Loucy (cell line): Measurements from ENCODE around the gene FAM72A.
"Not testable (repeated sequence)": the region's sequence is repeated elsewhere in the genome, so short reads cannot be mapped to it uniquely, and the experiment has no call there.

Experiments used
- H2AFZ ChIP-seq: fragments of 200-600 bp; sonication (generic); 2 replicates; pipeline ENCODE4 v1.6.0; 2016; ENCODE audit warnings: antibody characterized with exemption, mild to moderate bottlenecking, low read length, moderate library complexity
- H3F3A ChIP-seq: fragments of 200-600 bp; 2 replicates; pipeline ENCODE4 v1.6.0; 2016; ENCODE audit warnings: antibody characterized with exemption, low read depth, mild to moderate bottlenecking
- H3K27me3 ChIP-seq: fragments of 200-600 bp; sonication (generic); 2 replicates; pipeline ENCODE4 v1.6.1; 2014; ENCODE audit warnings: low read length, mild to moderate bottlenecking; ENCODE audit not compliant: insufficient read depth, poor library complexity, severe bottlenecking
- H3K36me3 ChIP-seq: fragments of 200-600 bp; sonication (generic); 2 replicates; pipeline ENCODE4 v1.6.1; 2016; ENCODE audit warnings: low read length; ENCODE audit not compliant: insufficient read depth
- H3K4me1 ChIP-seq: fragments of 200-600 bp; sonication (generic); 2 replicates; pipeline ENCODE4 v1.5.1; 2014; ENCODE audit warnings: low read length, mild to moderate bottlenecking; ENCODE audit not compliant: insufficient read depth, poor library complexity, severe bottlenecking
- H3K4me2 ChIP-seq: fragments of 200-600 bp; sonication (generic); 2 replicates; pipeline ENCODE4 v1.6.0; 2014; ENCODE audit warnings: antibody characterized with exemption, low read length, low read depth, mild to moderate bottlenecking; ENCODE audit not compliant: poor library complexity, severe bottlenecking
- H3K4me3 ChIP-seq: fragments of 200-600 bp; sonication (generic); 2 replicates; pipeline ENCODE4 v1.5.1; 2014; ENCODE audit warnings: low read length, mild to moderate bottlenecking, mixed read lengths; ENCODE audit not compliant: poor library complexity, severe bottlenecking
- H3K79me2 ChIP-seq: fragments of 200-600 bp; sonication (generic); 2 replicates; pipeline ENCODE4 v1.6.1; 2014; ENCODE audit warnings: low read length; ENCODE audit not compliant: insufficient read depth
- H3K9ac ChIP-seq: fragments of 200-600 bp; sonication (generic); 2 replicates; pipeline ENCODE4 v1.6.0; 2014; ENCODE audit warnings: mild to moderate bottlenecking, low read depth, low read length, moderate library complexity; ENCODE audit not compliant: poor library complexity, severe bottlenecking
- H3K9me2 ChIP-seq: fragments of 200-600 bp; sonication (generic); replicated peaks from 2 replicates; pipeline ENCODE4 v1.6.1; 2016; ENCODE audit warnings: low read depth, low read length, mixed read lengths
- H3K9me3 ChIP-seq: fragments of 200-600 bp; sonication (generic); 2 replicates; pipeline ENCODE4 v1.6.1; 2014; ENCODE audit warnings: mild to moderate bottlenecking, antibody characterized with exemption, low read length, low read depth; ENCODE audit not compliant: insufficient read depth
- H4K20me1 ChIP-seq: fragments of 200-600 bp; sonication (generic); 2 replicates; pipeline ENCODE4 v1.6.0; 2014; ENCODE audit warnings: antibody characterized with exemption, low read length, mild to moderate bottlenecking; ENCODE audit not compliant: insufficient read depth, poor library complexity, severe bottlenecking

The FAM72A gene

GRCh38 chr1:206202789-206203363 is at the start of gene FAM72A:
FAM72A (minus strand) TSS chr1:206202839; CDS start chr1:206202025, 814 bp downstream.
- H3K9me2 ChIP-seq, H3K79me2 ChIP-seq, H3K27me3 ChIP-seq, H3K9me3 ChIP-seq, H2AFZ ChIP-seq, H3F3A ChIP-seq, H3K4me2 ChIP-seq, H3K4me1 ChIP-seq, H4K20me1 ChIP-seq, H3K36me3 ChIP-seq: not testable (repeated sequence)
- peak within 1 kb of the TSS; percentile 27 for H3K9ac ChIP-seq
- H3K4me3 ChIP-seq: peak within 1 kb of the TSS; percentile 70

- not testable (repeated sequence) for H3K9me2 ChIP-seq, H2AFZ ChIP-seq, H3K4me2 ChIP-seq, H3K27me3 ChIP-seq, H3K9ac ChIP-seq, H4K20me1 ChIP-seq, H3K36me3 ChIP-seq, H3K79me2 ChIP-seq, H3K4me1 ChIP-seq, H3K4me3 ChIP-seq, H3K9me3 ChIP-seq, H3F3A ChIP-seq
Measured at GRCh38 chr1:206250953-206251681, 48.5 kb upstream of the FAM72A start.

GRCh38 chr1:206246129-206246886 is 43.7 kb upstream of the FAM72A start:
- not testable (repeated sequence) for H3K4me2 ChIP-seq, H3K9me2 ChIP-seq, H3K36me3 ChIP-seq, H3K4me3 ChIP-seq, H3K4me1 ChIP-seq, H3K79me2 ChIP-seq, H3K27me3 ChIP-seq, H2AFZ ChIP-seq, H3K9me3 ChIP-seq, H3K9ac ChIP-seq, H3F3A ChIP-seq, H4K20me1 ChIP-seq

DNA sequence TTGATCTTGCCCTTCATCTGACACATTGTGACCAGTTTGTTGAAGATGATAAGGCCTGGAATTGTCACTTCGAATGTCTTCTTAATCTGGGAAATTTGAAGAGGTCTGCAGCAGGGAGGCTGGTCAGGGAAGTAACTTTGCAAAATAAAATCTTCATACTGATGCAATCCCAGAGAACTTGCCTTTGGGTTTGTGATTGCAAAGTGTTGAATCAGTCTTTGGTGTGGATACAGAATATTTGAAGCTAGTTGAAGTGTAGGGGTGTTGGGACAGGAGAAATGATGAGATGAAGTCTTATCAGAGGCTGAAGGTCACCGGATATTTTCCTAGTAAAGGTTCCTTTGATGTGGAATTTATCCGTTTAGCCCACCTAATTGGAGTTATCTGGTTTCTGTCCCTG is 42.8 kb upstream of the FAM72A start:
- not testable (repeated sequence) for H3K27me3 ChIP-seq, H3K9me2 ChIP-seq, H3K36me3 ChIP-seq, H2AFZ ChIP-seq, H3K9me3 ChIP-seq, H3K4me1 ChIP-seq, H3K9ac ChIP-seq, H3K79me2 ChIP-seq, H3K4me3 ChIP-seq, H3F3A ChIP-seq, H4K20me1 ChIP-seq, H3K4me2 ChIP-seq

GRCh38 chr1:206243335-206243734 is 40.7 kb upstream of the FAM72A start:
- not testable (repeated sequence) for H3K9me3 ChIP-seq, H3F3A ChIP-seq, H4K20me1 ChIP-seq, H3K4me3 ChIP-seq, H3K9ac ChIP-seq, H3K79me2 ChIP-seq, H2AFZ ChIP-seq, H3K27me3 ChIP-seq, H3K4me1 ChIP-seq, H3K36me3 ChIP-seq, H3K4me2 ChIP-seq, H3K9me2 ChIP-seq

DNA sequence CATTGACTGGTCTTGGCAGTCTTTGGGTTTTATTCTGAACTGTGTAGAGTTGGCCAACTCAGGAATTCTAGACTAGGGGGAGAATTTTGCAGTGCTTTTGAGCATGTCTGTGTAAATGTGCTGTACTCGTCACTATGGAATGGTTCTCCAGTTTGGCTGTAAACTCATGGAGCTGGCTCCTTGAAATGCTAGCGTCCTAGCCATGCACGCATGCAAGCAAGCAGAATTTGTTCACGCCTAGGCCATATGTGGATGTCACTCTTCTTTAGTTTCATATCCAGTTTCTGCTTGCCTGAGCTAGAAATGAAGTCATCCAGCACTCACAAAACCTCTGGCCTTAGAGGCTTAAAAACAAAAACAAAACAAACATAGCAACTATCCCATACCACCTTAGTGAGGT is 37.6 kb upstream of the FAM72A start:
- H3K4me2 ChIP-seq, H3F3A ChIP-seq, H3K9me2 ChIP-seq, H4K20me1 ChIP-seq, H3K9me3 ChIP-seq, H3K36me3 ChIP-seq, H3K4me1 ChIP-seq, H3K27me3 ChIP-seq, H3K4me3 ChIP-seq, H3K79me2 ChIP-seq, H3K9ac ChIP-seq, H2AFZ ChIP-seq: not testable (repeated sequence)

- H3K4me2 ChIP-seq, H3K36me3 ChIP-seq, H3K4me3 ChIP-seq, H3K79me2 ChIP-seq, H3K4me1 ChIP-seq, H3K9me2 ChIP-seq, H2AFZ ChIP-seq, H4K20me1 ChIP-seq, H3K27me3 ChIP-seq, H3F3A ChIP-seq, H3K9ac ChIP-seq, H3K9me3 ChIP-seq: not testable (repeated sequence)
Measured at GRCh38 chr1:206235190-206235589, 32.6 kb upstream of the FAM72A start.
